Neural cell (in vitro differentiated cells): Measurements from ENCODE around the gene PRODH2. TPM values are rescaled to one million over a fixed set of nuclear protein-coding genes. Genes with fewer than 3 reads are reported as not detected.

Experiments
- H2AFZ ChIP-seq: fragments of 200-600, 300-800 bp; sonication (generic), shearing (Covaris generic); 2 replicates; pipeline ENCODE4 v1.6.0; 2014; ENCODE audit warnings: low read depth, mild to moderate bottlenecking, antibody characterized with exemption, low read length, moderate library complexity
- H3F3A ChIP-seq: fragments of 200-600 bp; shearing (Covaris generic); 2 replicates; pipeline ENCODE4 v1.6.1; 2016; ENCODE audit warnings: mild to moderate bottlenecking, moderate library complexity, mixed read lengths, antibody characterized with exemption, low read length; ENCODE audit not compliant: insufficient read depth, poor library complexity, severe bottlenecking
- H3K27ac ChIP-seq: fragments of 200-600, 300-800 bp; sonication (generic), shearing (Covaris generic); 2 replicates; pipeline ENCODE4 v1.5.1; 2014; ENCODE audit warnings: mild to moderate bottlenecking, low read length, moderate library complexity
- H3K27me3 ChIP-seq: fragments of 300-800, 200-600 bp; sonication (generic), shearing (Covaris generic); 2 replicates; pipeline ENCODE4 v1.6.0; 2014; ENCODE audit warnings: mild to moderate bottlenecking, low read depth, low read length, moderate library complexity; ENCODE audit not compliant: insufficient read depth
- H3K36me3 ChIP-seq: fragments of 300-800, 200-600 bp; sonication (generic), shearing (Covaris generic); 2 replicates; pipeline ENCODE4 v1.5.1; 2014; ENCODE audit warnings: mild to moderate bottlenecking, antibody characterized with exemption, low read length, moderate library complexity; ENCODE audit not compliant: insufficient read depth
- H3K4me2 ChIP-seq: fragments of 300-800, 200-600 bp; sonication (generic), shearing (Covaris generic); 2 replicates; pipeline ENCODE4 v1.6.0; 2014; ENCODE audit warnings: mild to moderate bottlenecking, low read length
- H3K4me3 ChIP-seq: fragments of 300-800, 200-600 bp; sonication (generic), shearing (Covaris generic); 2 replicates; pipeline ENCODE4 v1.5.1; 2014; ENCODE audit warnings: mild to moderate bottlenecking, low read length, moderate library complexity
- H3K79me2 ChIP-seq: fragments of 200-600 bp; shearing (Covaris generic); replicated peaks from 2 replicates; pipeline ENCODE4 v1.6.0; 2014; ENCODE audit warnings: mild to moderate bottlenecking, low read length, moderate library complexity; ENCODE audit not compliant: insufficient read depth
- H3K9ac ChIP-seq: fragments of 300-800, 200-600 bp; sonication (generic), shearing (Covaris generic); 2 replicates; pipeline ENCODE4 v1.6.1; 2016; ENCODE audit warnings: mild to moderate bottlenecking, low read length, mixed read lengths
- H3K9me2 ChIP-seq: fragments of 200-600 bp; shearing (Covaris generic); 2 replicates; pipeline ENCODE4 v1.6.1; 2016; ENCODE audit warnings: mild to moderate bottlenecking, low read length, mixed read lengths; ENCODE audit not compliant: insufficient read depth
- H3K9me3 ChIP-seq: fragments of 200-600, 300-800 bp; sonication (generic), shearing (Covaris generic); 2 replicates; pipeline ENCODE4 v1.6.1; 2016; ENCODE audit warnings: mild to moderate bottlenecking, mixed run types, low read length, moderate library complexity, mixed read lengths
- H4K20me1 ChIP-seq: fragments of 200-600 bp; shearing (Covaris generic); 2 replicates; pipeline ENCODE4 v1.6.1; 2016; ENCODE audit warnings: mild to moderate bottlenecking, mixed run types; ENCODE audit not compliant: insufficient read depth
- CTCF ChIP-seq: fragments of 450-650 bp; IDR thresholded peaks from 2 replicates; pipeline ENCODE4 v1.5.1; 2014; ENCODE audit warnings: antibody characterized with exemption, mild to moderate bottlenecking, moderate library complexity; ENCODE audit not compliant: poor library complexity, severe bottlenecking
- EP300 ChIP-seq: fragments of 450-650 bp; conservative IDR thresholded peaks from 2 replicates; pipeline ENCODE4 v1.6.1; 2014; ENCODE audit warnings: antibody characterized with exemption, mild to moderate bottlenecking, moderate library complexity; ENCODE audit not compliant: poor library complexity, severe bottlenecking
- EZH2 ChIP-seq: fragments of 200-600, 300-800 bp; shearing (Covaris generic), sonication (generic); IDR thresholded peaks from 2 replicates; pipeline ENCODE4 v1.6.1; 2014; ENCODE audit warnings: antibody characterized with exemption, low read length, borderline replicate concordance, mild to moderate bottlenecking; ENCODE audit not compliant: insufficient read depth, poor library complexity, severe bottlenecking
- MXI1 ChIP-seq: fragments of 450-650 bp; conservative IDR thresholded peaks from 2 replicates; pipeline ENCODE4 v1.6.1; 2014; ENCODE audit warnings: antibody characterized with exemption, mild to moderate bottlenecking; ENCODE audit not compliant: poor library complexity, severe bottlenecking
- POLR2AphosphoS5 ChIP-seq: IDR thresholded peaks from 2 replicates; pipeline ENCODE4 v1.6.1; 2012
- RAD21 ChIP-seq: fragments of 450-650 bp; conservative IDR thresholded peaks from 2 replicates; pipeline ENCODE4 v1.6.1; 2014; ENCODE audit warnings: antibody characterized with exemption, mild to moderate bottlenecking, moderate library complexity
- REST ChIP-seq: IDR thresholded peaks from 2 replicates; pipeline ENCODE4 v1.6.1; 2012; ENCODE audit warnings: borderline replicate concordance
- SMC3 ChIP-seq: fragments of 450-650 bp; conservative IDR thresholded peaks from 2 replicates; pipeline ENCODE4 v1.6.1; 2014; ENCODE audit warnings: antibody characterized with exemption, mild to moderate bottlenecking, moderate library complexity; ENCODE audit not compliant: poor library complexity
- TAF1 ChIP-seq: IDR thresholded peaks from 2 replicates; pipeline ENCODE4 v1.6.1; 2012; ENCODE audit warnings: low read depth
- polyA plus RNA-seq: library from polyadenylated mRNA; depleted of rRNA; stranded (reverse); fragments of >200 nt; gene quantifications from 2 replicates; pipeline ENCODE4 v1.2.3, GENCODE V29; 2014

The PRODH2 gene
- polyA plus RNA-seq, 1 donor from 2014 or later: not detected

GRCh38 chr19:35860818-35861639, 48.4 kb upstream of the PRODH2 start:
- H3K36me3 ChIP-seq: no peaks in the 10 kb centered on the region

GRCh38 chr19:35860436-35860817, 47.8 kb upstream of the PRODH2 start:
- TF ChIP-seq POLR2AphosphoS5 (no peak), TAF1 (no peak), SMC3 (no peak), EZH2 (no peak), RAD21 (no peak)
- no peak overlapping the region for H3K9ac ChIP-seq
- no peaks in the 10 kb centered on the region for H3K79me2 ChIP-seq
- no peaks in the 10 kb centered on the region for H3K36me3 ChIP-seq
- peaks cover 17% of the 10 kb centered on the region for H3K27me3 ChIP-seq
- H3K9me3 ChIP-seq: no peaks in the 10 kb centered on the region
- no peak overlapping the region for H3K27ac ChIP-seq
- no peak overlapping the region for H3K4me2 ChIP-seq
- H3F3A ChIP-seq: no peaks in the 10 kb centered on the region
- H3K9me2 ChIP-seq: no peaks in the 10 kb centered on the region
- H4K20me1 ChIP-seq: no peaks in the 10 kb centered on the region
- H3K4me3 ChIP-seq: no peak overlapping the region
- no peak overlapping the region for H2AFZ ChIP-seq

More at GRCh38 chr19:35860818-35861639, 48.4 kb upstream of the PRODH2 start:
- Histone ChIP-seq H3F3A (no peaks in the 10 kb centered on the region), H3K27me3 (peaks cover 17% of the 10 kb centered on the region), H4K20me1 (no peaks in the 10 kb centered on the region), H3K9me2 (no peaks in the 10 kb centered on the region), H3K9me3 (no peaks in the 10 kb centered on the region), H3K27ac (no peak overlapping the region), H3K9ac (no peak overlapping the region), H3K79me2 (no peaks in the 10 kb centered on the region), H2AFZ (no peak overlapping the region), H3K4me2 (no peak overlapping the region), H3K4me3 (no peak overlapping the region)
- TF ChIP-seq SMC3: no peak
- TF ChIP-seq CTCF: no peak
- TF ChIP-seq POLR2AphosphoS5: no peak
- no peak for TF ChIP-seq REST

GRCh38 chr19:35859414-35859813, 46.8 kb upstream of the PRODH2 start:
- Histone ChIP-seq H3F3A (no peaks in the 10 kb centered on the region), H3K9me2 (no peaks in the 10 kb centered on the region), H2AFZ (no peak overlapping the region), H3K4me3 (no peak overlapping the region), H3K27ac (no peak overlapping the region), H3K9ac (no peak overlapping the region), H3K79me2 (no peaks in the 10 kb centered on the region), H3K4me2 (no peak overlapping the region), H3K36me3 (no peaks in the 10 kb centered on the region), H4K20me1 (no peaks in the 10 kb centered on the region), H3K27me3 (peaks cover 17% of the 10 kb centered on the region), H3K9me3 (no peaks in the 10 kb centered on the region)
- TF ChIP-seq TAF1 (no peak), REST (no peak), POLR2AphosphoS5 (no peak), CTCF (no peak), EP300 (no peak), EZH2 (no peak), RAD21 (no peak), MXI1 (no peak), SMC3 (no peak)
